GM10266 (cell line): ENCODE data around the gene HMOX1.

ENCODE experiments used
- DNase-seq: peaks from one replicate; pipeline ENCODE4 v3.0.0; 2012; ENCODE audit errors: extremely low spot score
- CTCF ChIP-seq: IDR thresholded peaks from 2 replicates; pipeline ENCODE4 v1.5.1; 2012; ENCODE audit warnings: mild to moderate bottlenecking, low read depth; ENCODE audit not compliant: control insufficient read depth, insufficient read depth; ENCODE audit errors: missing control alignments

Gene HMOX1

GRCh38 chr22:35337932-35338331, 43.0 kb upstream of the HMOX1 start:
- no peak for DNase-seq

GRCh38 chr22:35341090-35341874, 39.6 kb upstream of the HMOX1 start:
- TF ChIP-seq CTCF, result no peak

More at GRCh38 chr22:35337932-35338331, 43.0 kb upstream of the HMOX1 start:
- peak; percentile 34 for TF ChIP-seq CTCF

GRCh38 chr22:35342390-35342789, 38.5 kb upstream of the HMOX1 start:
- TF ChIP-seq CTCF, result no peak
- DNase-seq, result no peak

More at GRCh38 chr22:35341090-35341874, 39.6 kb upstream of the HMOX1 start:
- no peak for DNase-seq

- no peak for TF ChIP-seq CTCF
- no peak for DNase-seq
Observed at GRCh38 chr22:35343664-35344550, 37.0 kb upstream of the HMOX1 start.

- no peak for DNase-seq
Observed at GRCh38 chr22:35344956-35345690, 35.8 kb upstream of the HMOX1 start.

More at GRCh38 chr22:35344956-35345690, 35.8 kb upstream of the HMOX1 start:
- TF ChIP-seq CTCF, result no peak
